HEK293 (cell line): Measurements from ENCODE around the gene FAAH.

Experiments
- KLF10 ChIP-seq: fragments of 450-650 bp; IDR thresholded peaks from 2 replicates; pipeline ENCODE4 v1.5.1; 2018; ENCODE audit warnings: missing biosample characterization, mild to moderate bottlenecking, missing genetic modification characterization
- KLF8 ChIP-seq: fragments of 450-650 bp; formaldehyde crosslinking; IDR thresholded peaks from 2 replicates; pipeline ENCODE4 v1.5.1; 2016; ENCODE audit warnings: missing biosample characterization, missing genetic modification characterization
- PRDM10 ChIP-seq: fragments of 450-650 bp; formaldehyde crosslinking; IDR thresholded peaks from 2 replicates; pipeline ENCODE4 v1.5.1; 2016; ENCODE audit warnings: missing biosample characterization, missing genetic modification characterization
- ZBTB21 ChIP-seq: fragments of 450-650 bp; formaldehyde crosslinking; IDR thresholded peaks from 2 replicates; pipeline ENCODE4 v1.5.1; 2017; ENCODE audit warnings: missing biosample characterization, missing genetic modification characterization
- ZBTB8A ChIP-seq: fragments of 450-650 bp; formaldehyde crosslinking; IDR thresholded peaks from 2 replicates; pipeline ENCODE4 v1.5.1; 2016; ENCODE audit warnings: missing biosample characterization, missing genetic modification characterization
- ZEB2 ChIP-seq: fragments of 450-650 bp; formaldehyde crosslinking; IDR thresholded peaks from 2 replicates; pipeline ENCODE4 v1.5.1; 2016; ENCODE audit warnings: missing biosample characterization, missing genetic modification characterization
- ZFP37 ChIP-seq: fragments of 450-650 bp; formaldehyde crosslinking; IDR thresholded peaks from 2 replicates; pipeline ENCODE4 v1.5.1; 2016; ENCODE audit warnings: missing biosample characterization, missing genetic modification characterization
- ZFP69B ChIP-seq: fragments of 450-650 bp; formaldehyde crosslinking; IDR thresholded peaks from 2 replicates; pipeline ENCODE4 v1.5.1; 2016; ENCODE audit warnings: missing biosample characterization, missing genetic modification characterization
- ZNF175 ChIP-seq: fragments of 450-650 bp; formaldehyde crosslinking; IDR thresholded peaks from 2 replicates; pipeline ENCODE4 v1.5.1; 2016; ENCODE audit warnings: missing biosample characterization, missing genetic modification characterization
- ZNF202 ChIP-seq: fragments of 450-650 bp; formaldehyde crosslinking; IDR thresholded peaks from 2 replicates; pipeline ENCODE4 v1.5.1; 2016; ENCODE audit warnings: missing biosample characterization, missing genetic modification characterization, borderline replicate concordance
- ZNF221 ChIP-seq: fragments of 450-650 bp; formaldehyde crosslinking; IDR thresholded peaks from 2 replicates; pipeline ENCODE4 v1.5.1; 2017; ENCODE audit warnings: missing biosample characterization, missing genetic modification characterization, borderline replicate concordance
- ZNF366 ChIP-seq: fragments of 450-650 bp; formaldehyde crosslinking; conservative IDR thresholded peaks from 2 replicates; pipeline ENCODE4 v1.5.1; 2016; ENCODE audit warnings: missing biosample characterization, missing genetic modification characterization
- ZNF623 ChIP-seq: fragments of 450-650 bp; formaldehyde crosslinking; IDR thresholded peaks from 2 replicates; pipeline ENCODE4 v1.5.1; 2016; ENCODE audit warnings: missing biosample characterization, missing genetic modification characterization
- ZNF701 ChIP-seq: fragments of 450-650 bp; formaldehyde crosslinking; IDR thresholded peaks from 2 replicates; pipeline ENCODE4 v1.5.1; 2016; ENCODE audit warnings: missing biosample characterization, missing genetic modification characterization
- ZNF707 ChIP-seq: fragments of 450-650 bp; formaldehyde crosslinking; IDR thresholded peaks from 2 replicates; pipeline ENCODE4 v1.5.1; 2016; ENCODE audit warnings: missing biosample characterization, missing genetic modification characterization
- TF ChIP-seq, protein P1 (sequence below): fragments of 450-650 bp; formaldehyde crosslinking; IDR thresholded peaks from 2 replicates; pipeline ENCODE4 v1.5.1; 2016; ENCODE audit warnings: missing biosample characterization, missing genetic modification characterization
- TF ChIP-seq, protein P2 (sequence below): fragments of 450-650 bp; formaldehyde crosslinking; IDR thresholded peaks from 2 replicates; pipeline ENCODE4 v1.5.1; 2016; ENCODE audit warnings: missing biosample characterization, missing genetic modification characterization
- TF ChIP-seq, protein P3 (sequence below): fragments of 450-650 bp; formaldehyde crosslinking; optimal IDR thresholded peaks from 2 replicates; pipeline ENCODE3; 2016; ENCODE audit warnings: missing biosample characterization, mild to moderate bottlenecking, missing genetic modification characterization
- TF ChIP-seq, protein P4 (sequence below): fragments of 450-650 bp; formaldehyde crosslinking; IDR thresholded peaks from 2 replicates; pipeline ENCODE4 v1.5.1; 2016; ENCODE audit warnings: missing biosample characterization, missing genetic modification characterization, borderline replicate concordance

Gene FAAH

DNA sequence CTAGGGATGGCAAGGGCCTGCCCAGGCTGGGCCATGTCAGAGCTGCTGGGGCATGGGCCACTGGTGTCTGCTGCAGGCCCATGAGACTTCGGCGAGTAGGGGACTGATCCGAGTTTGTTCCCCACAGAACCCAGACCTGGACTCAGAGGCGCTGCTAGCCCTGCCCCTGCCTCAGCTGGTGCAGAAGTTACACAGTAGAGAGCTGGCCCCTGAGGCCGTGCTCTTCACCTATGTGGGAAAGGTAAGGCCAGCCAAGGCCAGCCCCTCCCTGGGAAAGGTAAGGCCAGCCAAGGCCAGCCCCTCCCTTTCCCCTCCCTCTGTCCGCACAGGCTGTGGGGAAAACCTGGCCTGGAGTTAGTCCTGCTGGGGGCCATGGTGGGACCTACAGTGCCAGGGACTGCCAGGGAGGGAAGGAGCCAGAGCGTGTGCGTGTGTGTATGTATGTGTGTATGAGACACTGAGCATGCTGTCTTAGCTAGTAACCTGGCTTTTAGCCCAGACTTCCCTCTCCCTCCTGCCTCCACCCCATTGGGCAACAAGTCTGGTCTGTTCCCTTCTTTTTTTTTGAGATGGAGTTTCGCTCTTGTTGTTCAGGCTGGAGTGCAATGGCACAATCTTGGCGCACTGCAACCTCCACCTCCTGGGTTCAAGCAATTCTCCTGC lies 8.0 kb downstream of the FAAH start (continued):
- TF ChIP-seq ZNF623 (tag by site-specific recombination) (no peak), KLF10 (no peak; the same call in 1 of the 2 replicates), ZNF202 (no peak), ZFP69B (tag by site-specific recombination) (peak; percentile 96), ZNF366 (peak; percentile 61; the same call in 1 of the 2 replicates), ZBTB21 (tag by site-specific recombination) (no peak), PRDM10 (tag by site-specific recombination) (peak; percentile 87), ZFP37 (tag by site-specific recombination) (no peak), ZNF221 (tag by site-specific recombination) (no peak), ZEB2 (tag by site-specific recombination) (0 out of 2 replicates have a peak, but pooled peaks have one; percentile 29), ZNF707 (tag by site-specific recombination) (no peak), ZBTB8A (tag by site-specific recombination) (no peak), KLF8 (tag by site-specific recombination) (peak; percentile 58; the same call in 1 of the 2 replicates), ZNF175 (tag by site-specific recombination) (no peak), ZNF701 (no peak)
- TF ChIP-seq, protein P1, sequence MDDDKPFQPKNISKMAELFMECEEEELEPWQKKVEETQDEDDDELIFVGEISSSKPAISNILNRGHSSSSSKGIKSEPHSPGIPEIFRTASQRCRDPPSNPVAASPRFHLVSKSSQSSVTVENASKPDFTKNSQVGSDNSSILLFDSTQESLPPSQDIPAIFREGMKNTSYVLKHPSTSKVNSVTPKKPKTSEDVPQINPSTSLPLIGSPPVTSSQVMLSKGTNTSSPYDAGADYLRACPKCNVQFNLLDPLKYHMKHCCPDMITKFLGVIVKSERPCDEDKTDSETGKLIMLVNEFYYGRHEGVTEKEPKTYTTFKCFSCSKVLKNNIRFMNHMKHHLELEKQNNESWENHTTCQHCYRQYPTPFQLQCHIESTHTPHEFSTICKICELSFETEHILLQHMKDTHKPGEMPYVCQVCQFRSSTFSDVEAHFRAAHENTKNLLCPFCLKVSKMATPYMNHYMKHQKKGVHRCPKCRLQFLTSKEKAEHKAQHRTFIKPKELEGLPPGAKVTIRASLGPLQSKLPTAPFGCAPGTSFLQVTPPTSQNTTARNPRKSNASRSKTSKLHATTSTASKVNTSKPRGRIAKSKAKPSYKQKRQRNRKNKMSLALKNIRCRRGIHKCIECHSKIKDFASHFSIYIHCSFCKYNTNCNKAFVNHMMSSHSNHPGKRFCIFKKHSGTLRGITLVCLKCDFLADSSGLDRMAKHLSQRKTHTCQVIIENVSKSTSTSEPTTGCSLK (tag by site-specific recombination) = no peak
- TF ChIP-seq, protein P2, sequence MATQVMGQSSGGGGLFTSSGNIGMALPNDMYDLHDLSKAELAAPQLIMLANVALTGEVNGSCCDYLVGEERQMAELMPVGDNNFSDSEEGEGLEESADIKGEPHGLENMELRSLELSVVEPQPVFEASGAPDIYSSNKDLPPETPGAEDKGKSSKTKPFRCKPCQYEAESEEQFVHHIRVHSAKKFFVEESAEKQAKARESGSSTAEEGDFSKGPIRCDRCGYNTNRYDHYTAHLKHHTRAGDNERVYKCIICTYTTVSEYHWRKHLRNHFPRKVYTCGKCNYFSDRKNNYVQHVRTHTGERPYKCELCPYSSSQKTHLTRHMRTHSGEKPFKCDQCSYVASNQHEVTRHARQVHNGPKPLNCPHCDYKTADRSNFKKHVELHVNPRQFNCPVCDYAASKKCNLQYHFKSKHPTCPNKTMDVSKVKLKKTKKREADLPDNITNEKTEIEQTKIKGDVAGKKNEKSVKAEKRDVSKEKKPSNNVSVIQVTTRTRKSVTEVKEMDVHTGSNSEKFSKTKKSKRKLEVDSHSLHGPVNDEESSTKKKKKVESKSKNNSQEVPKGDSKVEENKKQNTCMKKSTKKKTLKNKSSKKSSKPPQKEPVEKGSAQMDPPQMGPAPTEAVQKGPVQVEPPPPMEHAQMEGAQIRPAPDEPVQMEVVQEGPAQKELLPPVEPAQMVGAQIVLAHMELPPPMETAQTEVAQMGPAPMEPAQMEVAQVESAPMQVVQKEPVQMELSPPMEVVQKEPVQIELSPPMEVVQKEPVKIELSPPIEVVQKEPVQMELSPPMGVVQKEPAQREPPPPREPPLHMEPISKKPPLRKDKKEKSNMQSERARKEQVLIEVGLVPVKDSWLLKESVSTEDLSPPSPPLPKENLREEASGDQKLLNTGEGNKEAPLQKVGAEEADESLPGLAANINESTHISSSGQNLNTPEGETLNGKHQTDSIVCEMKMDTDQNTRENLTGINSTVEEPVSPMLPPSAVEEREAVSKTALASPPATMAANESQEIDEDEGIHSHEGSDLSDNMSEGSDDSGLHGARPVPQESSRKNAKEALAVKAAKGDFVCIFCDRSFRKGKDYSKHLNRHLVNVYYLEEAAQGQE (tag by site-specific recombination) = no peak
- TF ChIP-seq, protein P3, sequence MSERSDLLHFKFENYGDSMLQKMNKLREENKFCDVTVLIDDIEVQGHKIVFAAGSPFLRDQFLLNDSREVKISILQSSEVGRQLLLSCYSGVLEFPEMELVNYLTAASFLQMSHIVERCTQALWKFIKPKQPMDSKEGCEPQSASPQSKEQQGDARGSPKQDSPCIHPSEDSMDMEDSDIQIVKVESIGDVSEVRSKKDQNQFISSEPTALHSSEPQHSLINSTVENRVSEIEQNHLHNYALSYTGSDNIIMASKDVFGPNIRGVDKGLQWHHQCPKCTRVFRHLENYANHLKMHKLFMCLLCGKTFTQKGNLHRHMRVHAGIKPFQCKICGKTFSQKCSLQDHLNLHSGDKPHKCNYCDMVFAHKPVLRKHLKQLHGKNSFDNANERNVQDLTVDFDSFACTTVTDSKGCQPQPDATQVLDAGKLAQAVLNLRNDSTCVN (tag by site-specific recombination) = peak; percentile 33
- TF ChIP-seq, protein P4, sequence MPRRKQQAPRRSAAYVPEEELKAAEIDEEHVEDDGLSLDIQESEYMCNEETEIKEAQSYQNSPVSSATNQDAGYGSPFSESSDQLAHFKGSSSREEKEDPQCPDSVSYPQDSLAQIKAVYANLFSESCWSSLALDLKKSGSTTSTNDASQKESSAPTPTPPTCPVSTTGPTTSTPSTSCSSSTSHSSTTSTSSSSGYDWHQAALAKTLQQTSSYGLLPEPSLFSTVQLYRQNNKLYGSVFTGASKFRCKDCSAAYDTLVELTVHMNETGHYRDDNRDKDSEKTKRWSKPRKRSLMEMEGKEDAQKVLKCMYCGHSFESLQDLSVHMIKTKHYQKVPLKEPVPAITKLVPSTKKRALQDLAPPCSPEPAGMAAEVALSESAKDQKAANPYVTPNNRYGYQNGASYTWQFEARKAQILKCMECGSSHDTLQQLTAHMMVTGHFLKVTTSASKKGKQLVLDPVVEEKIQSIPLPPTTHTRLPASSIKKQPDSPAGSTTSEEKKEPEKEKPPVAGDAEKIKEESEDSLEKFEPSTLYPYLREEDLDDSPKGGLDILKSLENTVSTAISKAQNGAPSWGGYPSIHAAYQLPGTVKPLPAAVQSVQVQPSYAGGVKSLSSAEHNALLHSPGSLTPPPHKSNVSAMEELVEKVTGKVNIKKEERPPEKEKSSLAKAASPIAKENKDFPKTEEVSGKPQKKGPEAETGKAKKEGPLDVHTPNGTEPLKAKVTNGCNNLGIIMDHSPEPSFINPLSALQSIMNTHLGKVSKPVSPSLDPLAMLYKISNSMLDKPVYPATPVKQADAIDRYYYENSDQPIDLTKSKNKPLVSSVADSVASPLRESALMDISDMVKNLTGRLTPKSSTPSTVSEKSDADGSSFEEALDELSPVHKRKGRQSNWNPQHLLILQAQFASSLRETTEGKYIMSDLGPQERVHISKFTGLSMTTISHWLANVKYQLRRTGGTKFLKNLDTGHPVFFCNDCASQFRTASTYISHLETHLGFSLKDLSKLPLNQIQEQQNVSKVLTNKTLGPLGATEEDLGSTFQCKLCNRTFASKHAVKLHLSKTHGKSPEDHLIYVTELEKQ (tag by site-specific recombination) = no peak
